Breast epithelium (tissue), 3 donors: ENCODE measurements around the gene RICTOR.

ENCODE experiments used
- POLR2A ChIP-seq: fragments of 450-650 bp; IDR thresholded peaks from one replicate; pipeline ENCODE4 v1.6.1; 2016; ENCODE audit warnings: antibody characterized with exemption, mild to moderate bottlenecking, moderate library complexity
- POLR2AphosphoS5 ChIP-seq, 3 donors: sonication (generic); formaldehyde crosslinking; IDR thresholded peaks; one replicate each; pipeline ENCODE4 v1.6.1; 2017; ENCODE audit warnings: antibody characterized with exemption in 3 of 3
- TF ChIP-seq, protein P1 (sequence below), 3 donors: fragments of 450-650 bp; IDR thresholded peaks; one replicate each; pipeline ENCODE4 v1.5.1; 2016 to 2017; ENCODE audit warnings: antibody characterized with exemption in 3 of 3, mild to moderate bottlenecking in 3 of 3, moderate library complexity in 3 of 3

- TF ChIP-seq, protein P1, sequence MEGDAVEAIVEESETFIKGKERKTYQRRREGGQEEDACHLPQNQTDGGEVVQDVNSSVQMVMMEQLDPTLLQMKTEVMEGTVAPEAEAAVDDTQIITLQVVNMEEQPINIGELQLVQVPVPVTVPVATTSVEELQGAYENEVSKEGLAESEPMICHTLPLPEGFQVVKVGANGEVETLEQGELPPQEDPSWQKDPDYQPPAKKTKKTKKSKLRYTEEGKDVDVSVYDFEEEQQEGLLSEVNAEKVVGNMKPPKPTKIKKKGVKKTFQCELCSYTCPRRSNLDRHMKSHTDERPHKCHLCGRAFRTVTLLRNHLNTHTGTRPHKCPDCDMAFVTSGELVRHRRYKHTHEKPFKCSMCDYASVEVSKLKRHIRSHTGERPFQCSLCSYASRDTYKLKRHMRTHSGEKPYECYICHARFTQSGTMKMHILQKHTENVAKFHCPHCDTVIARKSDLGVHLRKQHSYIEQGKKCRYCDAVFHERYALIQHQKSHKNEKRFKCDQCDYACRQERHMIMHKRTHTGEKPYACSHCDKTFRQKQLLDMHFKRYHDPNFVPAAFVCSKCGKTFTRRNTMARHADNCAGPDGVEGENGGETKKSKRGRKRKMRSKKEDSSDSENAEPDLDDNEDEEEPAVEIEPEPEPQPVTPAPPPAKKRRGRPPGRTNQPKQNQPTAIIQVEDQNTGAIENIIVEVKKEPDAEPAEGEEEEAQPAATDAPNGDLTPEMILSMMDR (IDR thresholded peaks at IDR 0.05), result no peak
- TF ChIP-seq POLR2AphosphoS5 (IDR thresholded peaks at IDR 0.05) (no peak), POLR2A (no peak)
These were observed 57.5 kb downstream of the RICTOR start for GRCh38 chr5:39016587-39017275.
